Lower lobe of right lung (tissue), 2 donors: ENCODE results near the gene SMAD2. TPM values are rescaled to one million over a fixed set of nuclear protein-coding genes. Genes with fewer than 3 reads are reported as not detected.
A peak's percentile ranks its signal among the peaks of the same experiment; 100 is the strongest.

Experiments used
- ATAC-seq, 2 donors: fragments of 200-7000 bp; cut with Tn5 transposase; one replicate each; pipeline ENCODE4 v1.9.1; 2020 to 2022; ENCODE audit warnings: mild to moderate bottlenecking in 2 of 2, moderate library complexity in 2 of 2
- DNase-seq: peaks from one replicate; pipeline ENCODE4 v3.0.0-alpha.2; 2020
- H3K27ac ChIP-seq: fragments of 200-600 bp; one replicate; pipeline ENCODE4 v1.8.0; 2022
- H3K27me3 ChIP-seq: fragments of 200-600 bp; one replicate; pipeline ENCODE4 v1.8.0; 2022; ENCODE audit warnings: low read depth
- H3K36me3 ChIP-seq: fragments of 200-600 bp; one replicate; pipeline ENCODE4 v1.8.0; 2022; ENCODE audit warnings: mild to moderate bottlenecking
- H3K4me1 ChIP-seq: fragments of 200-600 bp; one replicate; pipeline ENCODE4 v1.8.0; 2022
- H3K4me3 ChIP-seq: fragments of 200-600 bp; one replicate; pipeline ENCODE4 v1.8.0; 2022; ENCODE audit warnings: mild to moderate bottlenecking
- H3K9me3 ChIP-seq: fragments of 200-600 bp; one replicate; pipeline ENCODE4 v1.8.0; 2022
- CTCF ChIP-seq: fragments of 200-600 bp; IDR thresholded peaks from one replicate; pipeline ENCODE4 v1.8.0; 2022; ENCODE audit warnings: antibody characterized with exemption, mild to moderate bottlenecking
- intact Hi-C: fragments of 100-400 bp; cut with DNase I; formaldehyde crosslinking; loops from one replicate; pipeline ENCODE4 v1.11.0; 2022
- total RNA-seq: library from RNA; stranded (reverse); fragmentation: NEBNext Ultra II Directional; extraction: Animal tissue kit (Norgen Biotek cat#: 25700); gene quantifications from one replicate; pipeline ENCODE4 v1.2.1, GENCODE V29; 2021
- donor health status: DM: no; HTN: yes; CAD: no; lungs with severe emphysema.

Gene SMAD2
- total RNA-seq, 1 donor from 2014 or later = 161 TPM

GRCh38 chr18:47817017-47817794 is 113.3 kb downstream of the SMAD2 start:
- Histone ChIP-seq H3K27ac (peak overlapping the region; percentile 54), H3K9me3 (no peaks in the 10 kb centered on the region), H3K4me1 (peaks cover 8% of the 10 kb centered on the region), H3K36me3 (no peaks in the 10 kb centered on the region), H3K27me3 (no peaks in the 10 kb centered on the region), H3K4me3 (peak overlapping the region; percentile 18)
- no peak for TF ChIP-seq CTCF
- DNase-seq (no peak), ATAC-seq (peak; percentile 32 to 78)
- intact Hi-C loops = no loop called here

- Histone ChIP-seq H3K4me1 (peaks cover 8% of the 10 kb centered on the region), H3K4me3 (no peak overlapping the region), H3K36me3 (no peaks in the 10 kb centered on the region), H3K9me3 (no peaks in the 10 kb centered on the region), H3K27ac (no peak overlapping the region), H3K27me3 (no peaks in the 10 kb centered on the region)
- ATAC-seq (peak in 1 of 2 donors; percentile 70), DNase-seq (no peak)
- intact Hi-C loops = no loop called here
- TF ChIP-seq CTCF = no peak
Measured at GRCh38 chr18:47815486-47816270, 114.8 kb downstream of the SMAD2 start.

GRCh38 chr18:47809420-47809819 is 121.0 kb downstream of the SMAD2 start:
- DNase-seq (no peak), ATAC-seq (no peak)
- intact Hi-C loops = no loop called here
- no peak for TF ChIP-seq CTCF
- H3K9me3 ChIP-seq = no peaks in the 10 kb centered on the region
- no peaks in the 10 kb centered on the region for H3K27me3 ChIP-seq
- H3K4me3 ChIP-seq = no peak overlapping the region
- no peaks in the 10 kb centered on the region for H3K36me3 ChIP-seq
- H3K27ac ChIP-seq = no peak overlapping the region
- H3K4me1 ChIP-seq = no peaks in the 10 kb centered on the region

- Histone ChIP-seq H3K27me3 (no peaks in the 10 kb centered on the region), H3K4me1 (no peaks in the 10 kb centered on the region), H3K36me3 (no peaks in the 10 kb centered on the region), H3K9me3 (no peaks in the 10 kb centered on the region), H3K27ac (no peak overlapping the region), H3K4me3 (no peak overlapping the region)
- TF ChIP-seq CTCF = no peak
- intact Hi-C loops = no loop called here
- DNase-seq (no peak), ATAC-seq (no peak)
Measured at GRCh38 chr18:47802802-47803201, 127.7 kb downstream of the SMAD2 start.

GRCh38 chr18:47801817-47802216 is 128.6 kb downstream of the SMAD2 start:
- TF ChIP-seq CTCF = no peak
- H3K36me3 ChIP-seq = no peaks in the 10 kb centered on the region
- intact Hi-C loops = no loop called here
- DNase-seq (no peak), ATAC-seq (no peak)
- H3K9me3 ChIP-seq = no peaks in the 10 kb centered on the region
- H3K27ac ChIP-seq = no peak overlapping the region
- H3K27me3 ChIP-seq = no peaks in the 10 kb centered on the region
- no peaks in the 10 kb centered on the region for H3K4me1 ChIP-seq
- H3K4me3 ChIP-seq = no peak overlapping the region
